HG02840 (cell line): ENCODE data around the gene CACNA1A.
"Not testable (repeated sequence)": the region's sequence is repeated elsewhere in the genome, so short reads cannot be mapped to it uniquely, and the experiment has no call there.

Experiments
- ATAC-seq: cut with Tn5 transposase; IDR thresholded peaks from one replicate; pipeline ENCODE4 v1.9.1; 2021; ENCODE audit warnings: mild to moderate bottlenecking, moderate library complexity, moderate number of reproducible peaks; ENCODE audit not compliant: unreplicated experiment, low FRiP score

Gene CACNA1A

GRCh38 chr19:13429563-13429962, 76.7 kb downstream of the CACNA1A start:
- ATAC-seq = no peak

- no peak for ATAC-seq
These were observed 77.9 kb downstream of the CACNA1A start for GRCh38 chr19:13428352-13428751.

- no peak for ATAC-seq
These were observed 78.8 kb downstream of the CACNA1A start for GRCh38 chr19:13427273-13428051.

- not testable (repeated sequence) for ATAC-seq
These were observed 80.4 kb downstream of the CACNA1A start for GRCh38 chr19:13425875-13426274.

GRCh38 chr19:13425151-13425550, 81.1 kb downstream of the CACNA1A start:
- ATAC-seq = no peak

- no peak for ATAC-seq
These were observed 85.5 kb downstream of the CACNA1A start for GRCh38 chr19:13420780-13421179.

GRCh38 chr19:13417054-13417453, 89.2 kb downstream of the CACNA1A start:
- no peak for ATAC-seq

GRCh38 chr19:13411899-13412298, 94.4 kb downstream of the CACNA1A start:
- ATAC-seq = no peak

- ATAC-seq = no peak
These were observed 95.3 kb downstream of the CACNA1A start for GRCh38 chr19:13410946-13411345.

- ATAC-seq = no peak
These were observed 97.3 kb downstream of the CACNA1A start for GRCh38 chr19:13408889-13409518.

- no peak for ATAC-seq
These were observed 102.0 kb downstream of the CACNA1A start for GRCh38 chr19:13404236-13404635.

GRCh38 chr19:13401388-13401787, 104.9 kb downstream of the CACNA1A start:
- ATAC-seq = no peak

- no peak for ATAC-seq
These were observed 106.0 kb downstream of the CACNA1A start for GRCh38 chr19:13400296-13400695.

- ATAC-seq = no peak
These were observed 106.5 kb downstream of the CACNA1A start for GRCh38 chr19:13399746-13400145.

GRCh38 chr19:13398780-13399726, 107.2 kb downstream of the CACNA1A start:
- ATAC-seq = no peak

- ATAC-seq = no peak
These were observed 108.1 kb downstream of the CACNA1A start for GRCh38 chr19:13398182-13398581.

GRCh38 chr19:13396250-13397080, 109.8 kb downstream of the CACNA1A start:
- no peak for ATAC-seq

GRCh38 chr19:13382633-13382938, 123.7 kb downstream of the CACNA1A start:
- no peak for ATAC-seq

- ATAC-seq = no peak
These were observed 124.2 kb downstream of the CACNA1A start for GRCh38 chr19:13381827-13382632.
